ENCODE data around the gene PNMA6A. TPM values are rescaled to one million over a fixed set of nuclear protein-coding genes. Genes with fewer than 3 reads are reported as not detected.
"Not testable (repeated sequence)": the region's sequence is repeated elsewhere in the genome, so short reads cannot be mapped to it uniquely, and the experiment has no call there.

Gene PNMA6A
- total RNA-seq, 4 donors from 2014 or later: 2.3 to 7.7 TPM; not detected in 2

- no peaks in the 10 kb centered on the region for H3K36me3 ChIP-seq
- no peak overlapping the region for H3K4me3 ChIP-seq
- no peaks in the 10 kb centered on the region for H3K9me3 ChIP-seq
- intact Hi-C loops (cut with DNase I; ENCODE audit: low total_unique reads): no loop called here
- no peak for TF ChIP-seq CTCF (IDR thresholded peaks at IDR 0.05)
- no peak for TF ChIP-seq POLR2A (IDR thresholded peaks at IDR 0.05)
- H3K4me1 ChIP-seq: no peaks in the 10 kb centered on the region
- no peak overlapping the region for H3K27ac ChIP-seq
- H3K27me3 ChIP-seq: no peaks in the 10 kb centered on the region
- no peak for DNase-seq
Measured at GRCh38 chrX:153065389-153065788, 6.9 kb upstream of the PNMA6A start.

- H3K36me3 ChIP-seq; H3K27me3 ChIP-seq; H3K4me3 ChIP-seq; H3K9me3 ChIP-seq; H3K27ac ChIP-seq; DNase-seq; H3K4me1 ChIP-seq; intact Hi-C loops (cut with DNase I; ENCODE audit: low total_unique reads): not testable (repeated sequence)
Measured at GRCh38 chrX:153066402-153066801, 5.9 kb upstream of the PNMA6A start.

GRCh38 chrX:153073331-153073730 lies 1.1 kb downstream of the PNMA6A start:
- intact Hi-C loops (cut with DNase I; ENCODE audit: low total_unique reads); DNase-seq; H3K4me1 ChIP-seq; H3K4me3 ChIP-seq; H3K36me3 ChIP-seq; H3K27ac ChIP-seq; H3K9me3 ChIP-seq; H3K27me3 ChIP-seq: not testable (repeated sequence)

- intact Hi-C loops (cut with DNase I; ENCODE audit: low total_unique reads): no loop called here
- H3K36me3 ChIP-seq: no peaks in the 10 kb centered on the region
- no peak for TF ChIP-seq CTCF (IDR thresholded peaks at IDR 0.05)
- TF ChIP-seq POLR2A (IDR thresholded peaks at IDR 0.05): no peak
Measured at GRCh38 chrX:153074262-153074899, 2.1 kb downstream of the PNMA6A start.

GRCh38 chrX:153074935-153075334 lies 2.7 kb downstream of the PNMA6A start:
- H3K27ac ChIP-seq: no peak overlapping the region
- H3K9me3 ChIP-seq: no peaks in the 10 kb centered on the region
- DNase-seq: no peak
- no peaks in the 10 kb centered on the region for H3K4me1 ChIP-seq
- intact Hi-C loops (cut with DNase I; ENCODE audit: low total_unique reads): no loop called here
- no peaks in the 10 kb centered on the region for H3K36me3 ChIP-seq
- TF ChIP-seq CTCF (IDR thresholded peaks at IDR 0.05) (no peak), POLR2A (IDR thresholded peaks at IDR 0.05) (no peak)
- no peak overlapping the region for H3K4me3 ChIP-seq
- no peaks in the 10 kb centered on the region for H3K27me3 ChIP-seq

More at GRCh38 chrX:153074262-153074899, 2.1 kb downstream of the PNMA6A start:
- Histone ChIP-seq H3K4me1 (no peaks in the 10 kb centered on the region), H3K27me3 (no peaks in the 10 kb centered on the region), H3K4me3 (no peak overlapping the region), H3K9me3 (no peaks in the 10 kb centered on the region), H3K27ac (no peak overlapping the region)
- DNase-seq: no peak

- H3K4me3 ChIP-seq: no peak overlapping the region
- H3K4me1 ChIP-seq: no peaks in the 10 kb centered on the region
- H3K9me3 ChIP-seq: no peaks in the 10 kb centered on the region
- H3K27ac ChIP-seq: no peak overlapping the region
- no peaks in the 10 kb centered on the region for H3K27me3 ChIP-seq
- no peak for TF ChIP-seq POLR2A (IDR thresholded peaks at IDR 0.05)
- no peak for TF ChIP-seq CTCF (IDR thresholded peaks at IDR 0.05)
- intact Hi-C loops (cut with DNase I; ENCODE audit: low total_unique reads): no loop called here
- no peaks in the 10 kb centered on the region for H3K36me3 ChIP-seq
- DNase-seq: no peak
Measured at GRCh38 chrX:153075366-153075765, 3.1 kb downstream of the PNMA6A start.

GRCh38 chrX:153077437-153078135 lies 5.3 kb downstream of the PNMA6A start:
- H3K4me1 ChIP-seq; H3K27me3 ChIP-seq; H3K9me3 ChIP-seq; intact Hi-C loops (cut with DNase I; ENCODE audit: low total_unique reads); H3K4me3 ChIP-seq; H3K36me3 ChIP-seq; H3K27ac ChIP-seq; DNase-seq: not testable (repeated sequence)

- DNase-seq; intact Hi-C loops (cut with DNase I; ENCODE audit: low total_unique reads); H3K4me3 ChIP-seq; H3K9me3 ChIP-seq; H3K27me3 ChIP-seq; H3K27ac ChIP-seq; H3K36me3 ChIP-seq; H3K4me1 ChIP-seq: not testable (repeated sequence)
Measured at GRCh38 chrX:153083238-153083923, 11.1 kb downstream of the PNMA6A start.

All from uterus (tissue), 4 donors.